Measurements from ENCODE around the gene PHIP.

PHIP gene

GRCh38 chr6:79070206-79070825 is 7.7 kb downstream of the PHIP start:
- ATAC-seq = no peak

GRCh38 chr6:79066828-79067227 is 11.2 kb downstream of the PHIP start:
- ATAC-seq = no peak

DNA sequence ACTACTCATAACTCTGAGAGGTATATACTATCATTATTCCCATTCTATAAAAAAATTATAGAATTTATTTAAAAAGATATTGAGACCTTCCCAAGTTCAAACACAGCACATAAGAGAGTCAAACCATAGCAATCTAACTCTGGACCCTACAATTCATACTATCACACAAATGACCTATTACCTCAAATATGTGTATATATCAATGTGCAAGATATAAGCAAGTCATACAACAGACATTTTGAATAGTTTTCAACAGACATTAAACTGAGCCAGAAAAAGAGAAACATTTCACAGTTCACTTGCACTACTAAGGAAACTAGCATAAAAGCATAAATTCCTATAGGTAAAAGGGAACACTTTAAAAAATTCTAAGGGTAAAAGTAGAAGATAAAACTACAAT is 11.7 kb downstream of the PHIP start:
- no peak for ATAC-seq

DNA sequence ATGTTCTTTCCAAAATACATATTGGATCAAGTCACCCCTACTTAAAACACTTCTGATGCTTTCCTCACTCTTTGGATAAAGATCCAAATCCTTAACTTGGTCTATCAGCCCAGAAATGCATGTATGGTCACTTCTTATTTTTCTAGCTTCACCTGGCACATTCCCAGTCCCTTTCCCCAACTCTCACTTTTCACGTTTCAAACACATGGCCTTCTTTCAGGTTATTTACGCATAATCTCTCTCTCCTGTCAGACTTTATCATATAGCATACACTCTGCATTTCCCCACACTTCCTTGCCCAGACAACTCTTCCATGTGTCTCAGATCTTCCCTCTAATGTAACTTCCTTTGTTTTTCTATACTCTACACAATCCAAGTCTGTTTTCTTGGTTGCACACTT is 12.8 kb downstream of the PHIP start:
- no peak for ATAC-seq

GRCh38 chr6:79064635-79065034 is 13.4 kb downstream of the PHIP start:
- ATAC-seq = no peak

DNA sequence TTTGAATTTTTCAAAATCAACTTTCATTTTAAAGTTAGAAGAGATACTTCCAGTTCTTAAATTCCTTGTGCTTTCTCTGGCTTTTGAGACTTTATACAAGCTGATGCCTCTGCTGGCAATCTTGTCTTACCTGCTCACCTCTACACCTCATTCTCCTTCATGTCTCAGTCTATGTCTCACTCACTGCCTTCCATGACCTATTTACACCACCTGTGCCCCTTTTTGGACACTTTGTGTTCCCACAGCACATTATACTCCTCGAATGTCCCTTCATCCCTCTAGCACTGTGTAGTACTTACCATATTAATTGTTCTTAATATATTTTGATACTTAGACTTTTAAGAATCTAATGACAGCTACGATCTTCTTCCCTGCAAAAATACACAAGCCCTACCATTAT is 15.3 kb downstream of the PHIP start:
- no peak for ATAC-seq

DNA sequence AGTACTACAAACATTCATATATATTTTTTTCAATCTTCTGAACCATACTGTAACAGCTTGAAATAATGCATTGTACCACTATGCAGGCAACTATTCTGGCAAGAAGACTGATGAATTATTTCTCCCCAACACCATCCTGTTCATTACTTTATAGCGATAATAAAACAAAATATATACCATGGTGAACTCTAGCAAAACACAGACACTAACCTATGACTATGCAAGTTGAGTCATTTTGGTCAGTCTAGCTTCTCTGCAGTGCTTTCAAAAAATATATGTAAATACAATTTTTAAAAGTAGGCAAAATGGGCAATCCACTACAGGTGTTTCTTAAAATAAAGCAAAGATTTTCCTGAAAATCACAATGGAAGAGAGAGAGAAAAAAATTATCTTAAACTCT is 20.3 kb downstream of the PHIP start:
- ATAC-seq = peak; percentile 60 to 66

DNA sequence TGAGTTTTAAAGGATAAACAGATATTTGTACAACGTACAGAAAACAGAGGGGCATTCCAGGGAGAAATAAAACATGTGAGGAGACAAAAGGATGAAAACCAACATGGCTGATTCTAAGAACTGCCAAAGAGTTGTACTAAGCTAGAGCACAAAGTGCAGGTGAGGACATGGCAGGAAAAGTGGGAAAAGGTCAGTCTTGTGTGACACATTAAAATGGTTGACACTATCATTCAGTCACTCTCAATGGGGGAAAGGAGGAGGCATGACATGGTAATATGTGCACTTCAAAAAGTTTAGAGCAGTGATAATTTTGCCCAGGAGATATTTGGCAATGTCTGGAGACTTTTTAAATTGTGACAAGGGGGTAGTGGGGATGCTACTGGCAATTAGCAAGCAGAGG is 21.8 kb downstream of the PHIP start:
- ATAC-seq = no peak

GRCh38 chr6:79048611-79049010 is 29.4 kb downstream of the PHIP start:
- peak in 1 of 2 donors; percentile 33 for ATAC-seq

- no peak for ATAC-seq
Measured at GRCh38 chr6:79047072-79047471, 31.0 kb downstream of the PHIP start.

GRCh38 chr6:79045966-79046365 is 32.1 kb downstream of the PHIP start:
- ATAC-seq = no peak

DNA sequence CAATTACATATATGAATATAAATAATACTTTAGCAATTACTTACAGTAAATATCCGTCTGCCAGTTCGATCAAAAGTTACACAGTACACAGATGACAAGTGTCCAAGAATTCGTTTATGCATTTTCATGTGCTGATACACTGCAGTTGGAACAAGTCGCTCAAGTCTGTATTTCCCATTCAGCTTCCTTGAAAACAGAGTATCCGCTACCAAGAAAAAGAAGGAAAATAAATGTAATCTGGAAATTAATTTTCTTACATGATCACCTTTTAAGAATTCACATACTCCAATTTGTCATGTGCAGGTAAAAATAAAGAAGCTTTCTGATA is 35.3 kb downstream of the PHIP start:
- no peak for ATAC-seq

DNA sequence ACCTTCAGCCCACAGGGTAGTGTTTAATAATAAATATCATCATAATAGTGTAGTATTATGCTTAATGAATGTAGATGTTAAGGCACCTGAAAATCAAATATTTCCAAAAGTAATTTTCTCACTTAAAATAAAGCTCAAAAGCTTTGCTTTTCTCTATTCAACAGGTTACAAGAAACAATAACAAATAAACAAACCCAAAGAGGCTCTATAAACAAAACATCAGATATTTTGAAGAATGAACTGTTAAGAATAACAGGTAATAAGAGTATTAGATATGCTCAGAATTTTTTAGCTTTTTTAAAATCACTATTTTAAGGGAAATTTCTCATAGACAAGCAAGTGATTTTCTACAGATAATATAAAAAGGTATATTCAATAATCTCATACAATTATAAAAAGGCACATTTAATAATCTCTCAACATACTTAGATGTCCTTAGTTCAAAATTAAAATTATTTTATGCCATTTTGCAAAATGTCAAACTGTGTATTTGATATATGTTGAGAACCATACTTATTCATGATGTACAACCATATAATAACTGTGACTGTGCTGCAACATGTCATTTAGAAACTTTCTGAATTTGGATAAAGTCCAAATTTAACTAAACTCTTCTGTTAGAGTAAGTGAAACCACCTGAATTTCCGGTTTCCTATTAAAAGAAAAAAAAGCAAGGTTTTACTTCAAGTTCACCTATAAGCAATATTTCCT is 35.8 kb downstream of the PHIP start:
- ATAC-seq = peak; percentile 74 to 79

GRCh38 chr6:79040083-79040482 is 38.0 kb downstream of the PHIP start:
- peak; percentile 90 to 94 for ATAC-seq

GRCh38 chr6:79038061-79038460 is 40.0 kb downstream of the PHIP start:
- no peak for ATAC-seq

GRCh38 chr6:79034865-79035264 is 43.2 kb downstream of the PHIP start:
- peak; percentile 85 to 93 for ATAC-seq

DNA sequence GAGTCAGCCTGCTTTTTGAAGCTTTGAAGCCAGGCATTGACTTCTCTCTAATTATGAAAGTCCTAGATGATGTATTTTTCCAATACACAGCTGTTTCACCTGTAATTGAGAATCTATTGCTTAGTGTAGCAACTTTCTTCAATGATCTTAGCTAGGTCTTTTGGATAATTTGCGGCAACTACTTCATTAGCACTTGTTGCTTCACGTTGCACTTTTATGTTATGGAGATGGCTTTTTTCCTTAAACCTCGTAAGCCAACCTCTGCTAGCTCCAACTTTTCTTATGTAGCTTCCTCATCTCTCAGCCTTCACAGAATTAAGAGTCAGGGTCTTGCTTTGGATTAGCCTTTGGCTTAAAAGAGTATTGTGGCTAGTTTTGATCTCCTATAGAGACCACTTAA is 44.8 kb downstream of the PHIP start:
- no peak for ATAC-seq

DNA sequence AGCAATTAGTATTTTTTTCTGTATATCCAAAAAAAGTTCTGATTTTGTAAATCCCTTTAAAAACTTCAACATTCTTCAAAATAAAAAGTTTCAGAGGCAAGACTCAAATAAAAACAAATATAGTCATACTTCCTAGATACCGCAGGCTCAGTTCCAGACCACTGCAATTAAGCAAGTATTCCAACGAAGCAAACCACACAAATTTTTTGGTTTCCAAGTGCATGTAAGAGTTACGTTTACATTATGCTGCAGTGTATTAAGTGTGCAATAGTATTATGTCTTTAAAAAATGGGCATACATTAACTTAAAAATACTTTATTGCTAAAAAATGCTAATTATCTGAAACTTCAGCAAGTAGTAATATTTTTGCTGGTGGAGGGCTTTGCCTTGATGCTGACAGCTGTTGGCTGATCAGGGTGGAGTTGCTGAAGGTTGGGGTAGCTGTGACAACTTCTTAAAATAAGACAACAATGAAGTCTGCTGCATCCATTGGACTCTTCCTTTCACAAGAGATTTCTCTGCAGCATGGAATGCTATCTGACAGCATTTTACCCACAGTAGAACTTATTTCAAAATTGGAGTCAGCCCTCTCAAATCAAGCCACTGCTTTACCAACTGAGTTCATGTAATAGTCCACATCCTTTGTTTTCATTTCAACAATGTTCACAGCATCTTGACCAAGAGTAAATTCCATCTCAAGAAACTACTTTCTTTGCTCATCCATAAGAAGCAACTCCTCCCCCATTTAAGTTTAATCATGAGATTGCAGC is 46.0 kb downstream of the PHIP start:
- ATAC-seq = no peak

GRCh38 chr6:79030511-79030910 is 47.5 kb downstream of the PHIP start:
- ATAC-seq = no peak

DNA sequence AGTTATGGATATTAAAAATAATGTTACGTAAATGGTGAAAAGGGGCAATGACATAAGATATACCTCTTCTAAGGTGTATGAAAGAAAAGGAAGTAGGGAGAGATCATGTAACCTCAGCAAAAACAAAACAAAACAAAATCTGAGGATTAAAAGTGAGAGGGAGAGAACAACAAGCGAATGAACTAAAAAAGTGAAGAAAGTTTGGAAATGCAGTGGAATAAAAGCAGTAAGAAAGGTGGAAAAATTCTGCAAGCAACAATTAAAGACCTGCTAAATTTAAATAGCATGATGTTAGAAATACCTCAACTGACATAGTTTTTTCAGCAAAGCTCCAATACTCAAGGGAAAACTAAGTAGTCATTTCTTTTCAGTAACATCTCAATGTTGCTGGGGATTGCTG is 48.0 kb downstream of the PHIP start:
- no peak for ATAC-seq

DNA sequence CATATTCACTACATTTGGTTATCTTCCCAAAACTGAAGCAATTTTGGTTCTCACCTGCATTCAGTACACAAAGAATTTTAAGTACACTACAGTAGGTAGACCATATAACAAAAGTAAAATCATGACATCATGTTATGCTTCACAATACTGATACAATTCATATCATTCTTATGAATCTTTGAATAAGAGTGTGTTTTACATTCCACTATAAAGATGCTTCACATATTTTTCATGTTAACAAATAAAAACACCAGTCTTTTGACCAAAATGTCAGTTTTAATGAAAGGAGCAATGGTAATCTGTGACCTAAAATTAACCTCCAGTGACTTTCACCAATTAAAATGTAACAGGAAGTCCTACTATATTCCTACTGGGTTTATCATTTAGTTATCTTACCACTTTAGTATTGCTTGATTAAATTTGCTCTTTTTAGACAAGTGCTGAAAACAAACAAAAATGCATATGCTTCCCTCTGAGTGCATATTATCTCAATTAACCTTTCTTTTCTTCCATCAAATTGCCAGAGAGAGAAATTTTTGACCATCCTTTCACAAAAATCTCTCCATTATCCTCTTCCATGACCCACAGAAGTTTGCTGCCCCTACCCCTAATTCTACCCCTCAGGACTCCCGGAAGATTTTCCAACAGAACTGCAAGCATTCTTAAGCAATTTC is 49.3 kb downstream of the PHIP start:
- no peak for ATAC-seq

DNA sequence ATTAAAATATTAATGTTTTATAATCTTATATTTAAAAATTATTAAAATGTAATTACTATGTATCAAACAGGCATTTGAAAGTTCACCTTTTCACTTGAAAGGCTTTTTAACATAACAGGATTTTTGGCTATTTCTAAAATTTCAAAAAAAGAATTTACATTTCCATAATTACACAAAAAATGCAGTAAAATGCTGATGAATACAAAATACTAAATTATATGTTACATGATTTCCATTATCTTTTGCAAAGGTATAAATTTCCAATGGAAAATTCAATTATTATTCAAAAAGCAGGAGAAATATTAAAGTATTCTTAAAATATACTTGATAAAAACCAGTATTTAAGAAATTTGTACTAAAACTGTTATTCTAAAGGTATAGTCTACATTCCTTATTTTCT is 66.1 kb downstream of the PHIP start:
- ATAC-seq = no peak

GRCh38 chr6:79010422-79010821 is 67.6 kb downstream of the PHIP start:
- no peak for ATAC-seq

- ATAC-seq = no peak
Measured at GRCh38 chr6:79009819-79010218, 68.2 kb downstream of the PHIP start.

Data from activated CD4-positive, CD25-positive, alpha-beta regulatory T cell treated with anti-CD3 and anti-CD28 coated beads, Interleukin-2, amount 50 U/mL, for 24 hours (primary cell).